HUES48 (cell line): ENCODE data around the gene HNRNPL.

Source experiments
- H3K27ac ChIP-seq: one replicate; pipeline ENCODE4 v1.7.0; 2013; ENCODE audit warnings: low read depth, low read length, inconsistent platforms
- H3K27me3 ChIP-seq: 2 replicates; pipeline ENCODE4 v1.6.1; 2013; ENCODE audit warnings: mild to moderate bottlenecking, low read length; ENCODE audit not compliant: control insufficient read depth, insufficient read depth
- H3K36me3 ChIP-seq: 2 replicates; pipeline ENCODE4 v1.6.1; 2013; ENCODE audit warnings: low read length; ENCODE audit not compliant: control insufficient read depth, insufficient read depth
- H3K4me1 ChIP-seq: 2 replicates; pipeline ENCODE4 v1.6.1; 2013; ENCODE audit warnings: mild to moderate bottlenecking, low read length; ENCODE audit not compliant: control insufficient read depth, insufficient read depth
- H3K4me3 ChIP-seq: 2 replicates; pipeline ENCODE4 v1.5.1; 2013; ENCODE audit warnings: mild to moderate bottlenecking, low read depth, low read length
- H3K9ac ChIP-seq: 2 replicates; pipeline ENCODE4 v1.6.1; 2013; ENCODE audit warnings: mild to moderate bottlenecking, low read depth, low read length, moderate library complexity
- H3K9me3 ChIP-seq: 2 replicates; pipeline ENCODE4 v1.6.1; 2013; ENCODE audit warnings: low read length; ENCODE audit not compliant: control insufficient read depth, insufficient read depth

HNRNPL gene

DNA sequence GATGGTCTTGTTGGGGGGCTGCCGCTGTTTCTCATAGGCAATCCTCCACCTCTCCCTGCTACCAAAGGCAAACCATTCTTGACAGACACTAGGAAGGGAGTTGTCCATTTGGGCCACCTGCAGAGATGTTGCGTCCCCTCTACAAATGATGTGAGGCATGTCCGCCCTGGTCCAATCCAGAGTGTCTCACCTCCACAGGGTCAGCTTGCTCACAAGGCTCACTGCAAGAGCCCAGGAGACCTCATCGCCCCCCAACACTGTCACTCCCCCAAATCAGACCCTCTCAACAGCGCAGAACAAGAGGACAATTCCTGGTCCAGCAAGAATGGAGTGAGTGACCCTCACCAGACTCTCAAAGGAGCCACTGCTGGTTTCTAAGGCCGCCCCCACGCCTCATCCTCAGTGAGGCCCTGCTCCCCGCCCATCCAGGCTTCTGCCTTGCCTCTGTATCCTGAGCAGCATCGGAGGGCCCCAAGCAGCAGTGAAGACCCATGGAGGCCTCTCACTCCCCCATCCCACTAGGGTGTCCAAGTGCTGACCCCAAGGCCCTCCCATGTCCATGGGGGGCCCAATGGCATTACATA lies 6.5 kb downstream of the HNRNPL start:
- Histone ChIP-seq H3K9ac (no peak overlapping the region), H3K27ac (no peak overlapping the region), H3K36me3 (peaks cover 98% of the 10 kb centered on the region), H3K4me3 (no peak overlapping the region), H3K4me1 (peaks cover under 1% of the 10 kb centered on the region; the same call in 1 of the 2 replicates), H3K27me3 (no peaks in the 10 kb centered on the region), H3K9me3 (no peaks in the 10 kb centered on the region)

DNA sequence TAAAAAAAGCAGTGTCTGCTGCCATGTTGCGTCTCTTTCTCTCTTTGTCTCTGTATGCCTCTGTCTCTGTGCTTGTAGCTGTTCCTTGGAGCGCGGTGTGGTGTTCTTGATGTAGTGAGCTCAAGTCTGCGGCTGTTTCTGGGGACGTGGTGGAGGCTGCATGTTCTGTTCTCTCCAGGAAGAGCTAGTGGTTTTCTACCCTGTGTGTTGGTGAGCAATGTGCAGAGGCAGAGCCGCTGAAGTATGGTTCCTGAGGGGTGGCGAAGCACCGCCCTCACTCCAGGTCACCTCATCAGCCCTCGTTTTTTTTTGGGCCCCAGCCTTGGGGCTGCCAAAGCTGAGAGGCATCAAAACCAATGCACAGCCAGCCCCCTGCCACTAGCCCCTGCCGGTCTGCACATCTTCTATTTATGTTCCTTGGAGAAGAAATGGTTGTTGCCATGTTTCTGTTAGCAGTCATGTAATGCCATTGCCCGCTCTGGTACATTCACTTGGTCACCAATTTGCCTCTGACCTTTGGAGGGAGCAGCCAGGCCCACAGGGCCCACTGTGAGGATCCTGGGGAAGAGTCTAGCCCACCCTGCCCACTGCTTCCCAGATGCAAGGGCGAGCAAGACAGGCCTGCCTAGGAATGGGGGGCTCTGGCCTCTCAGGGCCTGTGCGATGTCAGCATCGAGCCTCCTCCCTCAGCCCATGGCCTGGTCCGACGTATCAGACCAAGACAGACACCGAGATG lies 7.2 kb downstream of the HNRNPL start:
- Histone ChIP-seq H3K4me1 (no peaks in the 10 kb centered on the region), H3K36me3 (peaks cover 99% of the 10 kb centered on the region), H3K27me3 (no peaks in the 10 kb centered on the region), H3K27ac (no peak overlapping the region), H3K9ac (no peak overlapping the region), H3K4me3 (no peak overlapping the region), H3K9me3 (no peaks in the 10 kb centered on the region)

GRCh38 chr19:38841787-38842438 lies 7.9 kb downstream of the HNRNPL start:
- H3K4me1 ChIP-seq: no peaks in the 10 kb centered on the region
- no peaks in the 10 kb centered on the region for H3K9me3 ChIP-seq
- no peak overlapping the region for H3K9ac ChIP-seq
- no peak overlapping the region for H3K27ac ChIP-seq
- no peaks in the 10 kb centered on the region for H3K27me3 ChIP-seq
- no peak overlapping the region for H3K4me3 ChIP-seq
- H3K36me3 ChIP-seq: peaks cover 99% of the 10 kb centered on the region

- no peaks in the 10 kb centered on the region for H3K4me1 ChIP-seq
- no peak overlapping the region for H3K4me3 ChIP-seq
- no peaks in the 10 kb centered on the region for H3K9me3 ChIP-seq
- no peak overlapping the region for H3K27ac ChIP-seq
- no peak overlapping the region for H3K9ac ChIP-seq
- H3K36me3 ChIP-seq: peaks cover 99% of the 10 kb centered on the region
- no peaks in the 10 kb centered on the region for H3K27me3 ChIP-seq
These were observed 8.5 kb downstream of the HNRNPL start for GRCh38 chr19:38841180-38841766.

GRCh38 chr19:38840583-38840968 lies 9.2 kb downstream of the HNRNPL start:
- Histone ChIP-seq H3K27ac (no peak overlapping the region), H3K4me1 (no peaks in the 10 kb centered on the region), H3K36me3 (peaks cover 99% of the 10 kb centered on the region)

GRCh38 chr19:38839816-38840582 lies 9.8 kb downstream of the HNRNPL start:
- H3K27me3 ChIP-seq: no peaks in the 10 kb centered on the region
- no peak overlapping the region for H3K27ac ChIP-seq
- no peak overlapping the region for H3K4me3 ChIP-seq
- no peak overlapping the region for H3K9ac ChIP-seq
- peaks cover 98% of the 10 kb centered on the region for H3K36me3 ChIP-seq
- no peaks in the 10 kb centered on the region for H3K4me1 ChIP-seq
- H3K9me3 ChIP-seq: no peaks in the 10 kb centered on the region

More at GRCh38 chr19:38840583-38840968, 9.2 kb downstream of the HNRNPL start:
- Histone ChIP-seq H3K9ac (no peak overlapping the region), H3K9me3 (no peaks in the 10 kb centered on the region), H3K4me3 (no peak overlapping the region), H3K27me3 (no peaks in the 10 kb centered on the region)

GRCh38 chr19:38838986-38839761 lies 10.6 kb downstream of the HNRNPL start:
- Histone ChIP-seq H3K36me3 (peaks cover 90% of the 10 kb centered on the region), H3K27me3 (no peaks in the 10 kb centered on the region), H3K4me1 (no peaks in the 10 kb centered on the region), H3K4me3 (no peak overlapping the region), H3K9me3 (no peaks in the 10 kb centered on the region), H3K9ac (no peak overlapping the region), H3K27ac (peak overlapping the region; percentile 43)

GRCh38 chr19:38838208-38838985 lies 11.4 kb downstream of the HNRNPL start:
- Histone ChIP-seq H3K9ac (no peak overlapping the region), H3K36me3 (peaks cover 82% of the 10 kb centered on the region), H3K4me1 (no peaks in the 10 kb centered on the region), H3K27me3 (no peaks in the 10 kb centered on the region), H3K9me3 (no peaks in the 10 kb centered on the region), H3K27ac (no peak overlapping the region), H3K4me3 (no peak overlapping the region)

DNA sequence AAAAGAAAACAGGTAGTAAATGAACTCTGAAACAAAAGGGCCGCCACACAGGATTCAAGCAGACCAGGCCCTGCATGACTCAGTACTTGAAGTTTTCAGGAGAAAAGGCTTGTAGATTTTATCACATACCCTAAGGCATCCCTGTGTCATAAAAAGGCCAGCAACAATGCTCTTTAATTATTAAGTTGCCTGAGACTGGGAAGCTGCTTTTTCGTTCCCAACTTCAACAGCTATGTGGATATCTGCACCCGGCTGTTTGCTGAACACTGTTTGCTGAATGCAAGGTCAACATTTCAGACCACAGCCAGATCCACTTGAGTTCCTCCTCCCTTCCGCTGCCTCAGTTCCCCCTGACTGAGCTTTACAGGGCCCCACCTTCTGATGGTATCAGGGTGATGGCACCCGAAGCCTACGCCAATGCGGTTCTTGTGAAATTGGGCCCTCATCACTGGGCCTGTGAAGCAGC lies 12.1 kb downstream of the HNRNPL start:
- H3K4me3 ChIP-seq: no peak overlapping the region
- H3K9me3 ChIP-seq: no peaks in the 10 kb centered on the region
- H3K4me1 ChIP-seq: no peaks in the 10 kb centered on the region
- H3K27ac ChIP-seq: peak overlapping the region; percentile 42
- no peak overlapping the region for H3K9ac ChIP-seq
- no peaks in the 10 kb centered on the region for H3K27me3 ChIP-seq
- H3K36me3 ChIP-seq: peaks cover 75% of the 10 kb centered on the region
